HEK293T (cell line): ENCODE measurements around the gene PLCB1.

Experiments used
- CTCF ChIA-PET: fragments of 350-600 bp; formaldehyde crosslinking; extraction: SDS; loops from one replicate; lab custom pipeline; 2021; ENCODE audit warnings: antibody characterized with exemption, inconsistent platforms; lab: Yijun Ruan, JAX
- POLR2A ChIA-PET: fragments of 350-600 bp; formaldehyde crosslinking; extraction: SDS; loops from one replicate; lab custom pipeline; 2020; ENCODE audit warnings: antibody characterized with exemption, inconsistent platforms; lab: Yijun Ruan, JAX
- DNase-seq: peaks from one replicate; pipeline ENCODE4 v3.0.0; 2012; ENCODE audit warnings: mixed read lengths; ENCODE audit errors: extremely low spot score
- ARNT ChIP-seq: fragments of 450-650 bp; IDR thresholded peaks from 2 replicates; pipeline ENCODE4 v1.6.1; 2017; ENCODE audit warnings: mild to moderate bottlenecking
- BHLHE40 ChIP-seq: fragments of 450-650 bp; IDR thresholded peaks from 2 replicates; pipeline ENCODE4 v1.6.1; 2016; ENCODE audit warnings: mild to moderate bottlenecking, moderate library complexity, borderline replicate concordance
- CTBP1 ChIP-seq: fragments of 450-650 bp; IDR thresholded peaks from 2 replicates; pipeline ENCODE4 v1.6.1; 2016; ENCODE audit warnings: borderline replicate concordance
- ELF4 ChIP-seq: fragments of 450-650 bp; IDR thresholded peaks from 2 replicates; pipeline ENCODE4 v1.6.1; 2017; ENCODE audit warnings: antibody characterized with exemption
- FOXA1 ChIP-seq: fragments of 450-650 bp; IDR thresholded peaks from 2 replicates; pipeline ENCODE4 v1.6.1; 2016; ENCODE audit warnings: mild to moderate bottlenecking
- FOXK2 ChIP-seq: fragments of 450-650 bp; IDR thresholded peaks from 2 replicates; pipeline ENCODE4 v1.6.1; 2016; ENCODE audit warnings: mild to moderate bottlenecking
- FOXM1 ChIP-seq: fragments of 450-650 bp; IDR thresholded peaks from 2 replicates; pipeline ENCODE4 v1.6.1; 2017; ENCODE audit warnings: mild to moderate bottlenecking, borderline replicate concordance
- HDGF ChIP-seq: fragments of 450-650 bp; IDR thresholded peaks from 2 replicates; pipeline ENCODE4 v1.6.1; 2017; ENCODE audit warnings: antibody characterized with exemption, borderline replicate concordance
- L3MBTL2 ChIP-seq: fragments of 450-650 bp; conservative IDR thresholded peaks from 2 replicates; pipeline ENCODE4 v1.6.1; 2016; ENCODE audit warnings: mild to moderate bottlenecking
- LEF1 ChIP-seq: fragments of 450-650 bp; IDR thresholded peaks from 2 replicates; pipeline ENCODE4 v1.6.1; 2017; ENCODE audit warnings: mild to moderate bottlenecking, borderline replicate concordance
- NFRKB ChIP-seq: fragments of 450-650 bp; IDR thresholded peaks from 2 replicates; pipeline ENCODE4 v1.6.1; 2016; ENCODE audit warnings: mild to moderate bottlenecking, moderate library complexity
- SP1 ChIP-seq: fragments of 450-650 bp; IDR thresholded peaks from 2 replicates; pipeline ENCODE4 v1.6.1; 2017
- SUZ12 ChIP-seq: fragments of 450-650 bp; IDR thresholded peaks from 2 replicates; pipeline ENCODE4 v1.6.1; 2016; ENCODE audit warnings: mild to moderate bottlenecking
- TARDBP ChIP-seq: fragments of 450-650 bp; IDR thresholded peaks from 2 replicates; pipeline ENCODE4 v1.6.1; 2016
- ZNF384 ChIP-seq: fragments of 450-650 bp; IDR thresholded peaks from 2 replicates; pipeline ENCODE4 v1.6.1; 2016
- TF ChIP-seq, protein P1 (sequence below): fragments of 450-650 bp; IDR thresholded peaks from 2 replicates; pipeline ENCODE4 v1.6.1; 2016

Gene PLCB1

DNA sequence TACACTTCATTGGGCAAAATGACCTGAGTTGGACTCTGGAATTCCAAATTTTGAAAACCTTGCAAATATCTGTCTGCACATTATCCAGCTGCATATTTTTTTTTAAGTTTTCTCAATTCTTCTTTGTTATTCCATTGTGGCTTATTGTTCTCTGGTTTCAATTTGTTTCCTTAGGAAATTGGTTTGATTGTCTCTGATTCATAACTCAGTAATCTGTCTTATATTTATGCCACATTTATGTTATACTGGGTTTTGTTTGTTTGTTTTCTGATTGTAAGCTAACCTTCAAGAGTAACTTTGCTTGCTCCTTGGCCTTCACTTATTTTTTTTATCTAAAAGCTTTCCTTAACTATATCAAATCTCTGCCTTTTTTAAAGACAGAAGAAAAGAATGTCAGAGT is 743.5 kb downstream of the PLCB1 start:
- ChIA-PET POLR2A (no interaction called here), CTCF (no interaction called here)
- TF ChIP-seq ZNF384 (no peak), TARDBP (no peak), LEF1 (no peak), FOXK2 (no peak), SP1 (no peak), SUZ12 (no peak), FOXM1 (no peak), HDGF (no peak), CTBP1 (no peak)
- TF ChIP-seq, protein P1, sequence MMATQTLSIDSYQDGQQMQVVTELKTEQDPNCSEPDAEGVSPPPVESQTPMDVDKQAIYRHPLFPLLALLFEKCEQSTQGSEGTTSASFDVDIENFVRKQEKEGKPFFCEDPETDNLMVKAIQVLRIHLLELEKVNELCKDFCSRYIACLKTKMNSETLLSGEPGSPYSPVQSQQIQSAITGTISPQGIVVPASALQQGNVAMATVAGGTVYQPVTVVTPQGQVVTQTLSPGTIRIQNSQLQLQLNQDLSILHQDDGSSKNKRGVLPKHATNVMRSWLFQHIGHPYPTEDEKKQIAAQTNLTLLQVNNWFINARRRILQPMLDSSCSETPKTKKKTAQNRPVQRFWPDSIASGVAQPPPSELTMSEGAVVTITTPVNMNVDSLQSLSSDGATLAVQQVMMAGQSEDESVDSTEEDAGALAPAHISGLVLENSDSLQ, result no peak
- no peak for DNase-seq

DNA sequence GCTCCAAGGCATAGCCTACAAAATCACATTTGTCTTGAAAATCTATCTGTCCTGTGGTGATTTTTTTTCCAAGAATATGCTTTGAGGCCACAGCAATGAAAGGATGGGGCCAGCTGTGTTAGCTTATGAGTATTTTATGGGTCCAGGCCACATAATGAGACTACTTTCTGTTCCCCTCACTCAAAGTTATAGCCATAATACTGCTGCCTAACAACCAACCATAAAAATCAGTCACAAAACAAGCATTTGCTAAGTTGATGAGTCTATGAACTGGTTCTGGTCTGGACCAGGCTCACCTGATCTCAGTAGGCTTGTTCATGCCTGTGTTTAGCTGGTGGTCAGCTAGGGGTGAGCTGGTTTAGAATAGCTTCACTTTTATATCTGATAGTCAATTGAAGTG is 744.3 kb downstream of the PLCB1 start:
- TF ChIP-seq HDGF (no peak), CTBP1 (no peak), FOXA1 (no peak), SUZ12 (no peak), ARNT (no peak), NFRKB (no peak), FOXK2 (no peak), TARDBP (no peak), LEF1 (no peak), FOXM1 (no peak), ZNF384 (no peak), BHLHE40 (no peak), SP1 (no peak), ELF4 (no peak), L3MBTL2 (no peak)
- TF ChIP-seq, protein P1, result no peak
- CTCF ChIA-PET, result no interaction called here
- POLR2A ChIA-PET, result interaction anchor here (0.7 kb wide), 1 partner anchor 304 kb away, joined by 3 read pairs; no protein-coding TSS in a partner anchor
- DNase-seq, result no peak

DNA sequence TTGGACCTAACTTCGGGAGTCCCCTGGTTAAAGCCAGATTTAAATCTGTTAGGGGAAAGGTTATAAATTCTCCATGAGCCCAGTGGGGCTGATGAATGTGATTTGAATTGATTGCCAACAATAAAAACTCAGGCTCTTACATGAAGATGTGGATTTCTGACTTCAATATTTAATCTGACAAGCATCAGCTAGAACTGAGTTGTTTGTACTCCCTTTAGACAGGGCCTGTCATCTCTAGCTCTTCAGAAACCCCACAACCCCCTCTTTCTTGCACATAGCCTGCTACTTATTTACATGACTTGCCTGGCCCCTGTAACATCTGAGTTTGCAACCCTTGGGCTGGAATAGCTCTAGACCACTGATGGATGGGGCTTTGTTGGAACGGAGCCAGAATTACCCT is 745.2 kb downstream of the PLCB1 start:
- POLR2A ChIA-PET, result no interaction called here

DNA sequence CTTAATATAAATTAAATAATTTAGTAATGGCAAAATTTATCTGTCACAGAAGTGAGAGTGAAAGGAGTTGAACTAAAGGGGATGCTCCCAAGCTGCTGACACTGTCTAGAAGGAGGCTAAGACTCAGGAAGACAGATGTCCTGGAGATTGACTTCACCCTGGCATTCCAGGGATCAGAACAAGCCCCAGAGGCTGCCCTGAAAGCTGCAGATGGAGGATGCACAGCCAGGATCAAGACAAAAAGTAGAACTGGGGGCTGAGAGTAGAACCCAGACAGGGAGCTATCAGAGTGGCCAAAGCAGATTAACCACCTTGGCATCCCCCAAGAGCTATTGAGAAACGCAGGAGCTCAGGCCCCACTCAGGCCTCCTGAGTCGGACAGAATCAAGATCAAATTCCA is 747.6 kb downstream of the PLCB1 start:
- ChIA-PET CTCF (interaction anchor here (0.7 kb wide), 1 partner anchor 26 kb away, joined by 3 read pairs; no protein-coding TSS in a partner anchor), POLR2A (no interaction called here)
- TF ChIP-seq ZNF384 (no peak), HDGF (no peak), NFRKB (no peak), ELF4 (no peak), FOXA1 (no peak), CTBP1 (no peak), SUZ12 (no peak), TARDBP (no peak), ARNT (no peak), FOXK2 (no peak), LEF1 (no peak), BHLHE40 (no peak), SP1 (no peak), FOXM1 (no peak), L3MBTL2 (no peak)
- TF ChIP-seq, protein P1, result no peak
- DNase-seq, result no peak

More for the DNA sequence above, 745.2 kb downstream of the PLCB1 start:
- no peak for DNase-seq
- TF ChIP-seq SP1 (no peak), FOXA1 (no peak), LEF1 (no peak), ELF4 (no peak), SUZ12 (no peak), ARNT (no peak), ZNF384 (no peak), L3MBTL2 (no peak), HDGF (no peak), FOXK2 (no peak), TARDBP (no peak), FOXM1 (no peak), CTBP1 (no peak), BHLHE40 (no peak), NFRKB (no peak)
- TF ChIP-seq, protein P1, result no peak
- CTCF ChIA-PET, result no interaction called here

DNA sequence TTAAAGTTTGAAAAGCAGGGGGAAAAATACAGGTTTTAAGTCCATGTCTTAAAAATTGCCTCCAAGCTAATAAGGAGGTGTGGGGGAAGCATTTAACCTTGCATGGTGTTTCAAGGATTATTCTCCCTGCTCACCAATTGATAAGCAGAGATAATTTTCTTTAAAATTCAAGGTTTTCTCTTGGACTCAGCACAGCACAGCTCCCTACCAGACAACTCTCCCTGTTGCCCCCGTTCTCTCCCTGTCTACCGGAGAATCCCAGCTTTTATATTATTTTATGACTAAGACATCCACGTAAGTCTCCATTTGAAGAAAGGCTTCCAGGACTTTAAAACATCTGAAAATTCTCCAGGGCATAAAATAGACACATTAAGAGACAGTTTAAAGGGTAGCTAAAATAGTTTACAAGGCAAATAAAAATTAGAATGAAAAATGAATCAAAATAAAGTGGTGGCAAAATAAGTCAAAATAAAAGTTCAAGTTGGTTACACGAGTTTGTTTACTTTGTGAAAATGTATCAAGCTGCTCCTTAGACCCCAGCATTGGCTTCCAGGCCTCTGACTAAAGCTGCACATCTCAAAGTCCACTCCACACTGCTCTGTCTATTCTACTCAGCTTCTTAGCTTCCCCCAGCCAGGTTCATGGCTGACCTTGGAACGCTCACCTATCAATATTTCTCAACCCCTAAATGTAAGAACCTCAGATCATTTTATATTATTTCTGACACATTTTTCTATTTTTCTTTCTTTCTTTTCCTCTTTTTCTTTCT is 748.2 kb downstream of the PLCB1 start:
- DNase-seq, result no peak
- CTCF ChIA-PET, result interaction anchor here (0.7 kb wide), 2 partner anchors 26 to 39 kb away, joined by 3 to 6 read pairs; no protein-coding TSS in a partner anchor
- no peak for TF ChIP-seq ARNT
- POLR2A ChIA-PET, result no interaction called here

DNA sequence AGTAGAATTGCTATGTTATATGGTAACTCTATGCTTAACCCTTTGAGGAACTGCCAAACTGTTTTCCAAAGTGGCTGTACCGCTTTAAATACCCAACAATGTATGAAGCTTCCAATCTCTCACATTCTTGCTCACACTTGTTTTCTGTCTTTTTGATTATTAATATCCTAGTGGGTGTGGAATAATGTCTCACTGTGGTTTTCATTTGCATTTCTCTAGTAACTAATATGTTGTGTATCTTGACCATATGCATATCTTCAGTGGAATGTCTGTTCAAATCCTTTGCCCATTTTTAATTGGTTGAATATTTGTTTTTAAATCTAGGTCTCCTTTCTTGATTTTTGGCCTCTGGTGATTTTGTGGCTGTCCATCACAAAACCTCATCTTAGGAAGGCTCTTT is 759.0 kb downstream of the PLCB1 start:
- TF ChIP-seq CTBP1, result no peak
- no peak for TF ChIP-seq TARDBP
- TF ChIP-seq ARNT, result no peak
- no peak for TF ChIP-seq ELF4
- TF ChIP-seq LEF1, result no peak
- no peak for TF ChIP-seq FOXM1
- TF ChIP-seq SUZ12, result no peak
- TF ChIP-seq, protein P1, result no peak
- CTCF ChIA-PET, result no interaction called here
- no peak for DNase-seq
- POLR2A ChIA-PET, result no interaction called here
